A673 (cell line): ENCODE results near the gene CCDC198.

Experiments used
- EZH2 ChIP-seq: fragments of 200-600 bp; sonication (generic); IDR thresholded peaks from 2 replicates; pipeline ENCODE4 v1.6.1; 2017; ENCODE audit warnings: borderline replicate concordance, low read depth, mild to moderate bottlenecking, mixed read lengths, antibody characterized with exemption, low read length; ENCODE audit not compliant: poor library complexity, severe bottlenecking
- TF ChIP-seq, protein P1 (sequence below): fragments of 300-800, 200-600 bp; sonication (generic); conservative IDR thresholded peaks from 2 replicates; pipeline ENCODE4 v1.5.1; 2017; ENCODE audit warnings: low read depth, mild to moderate bottlenecking, antibody characterized with exemption, low read length, moderate library complexity, mixed read lengths

DNA sequence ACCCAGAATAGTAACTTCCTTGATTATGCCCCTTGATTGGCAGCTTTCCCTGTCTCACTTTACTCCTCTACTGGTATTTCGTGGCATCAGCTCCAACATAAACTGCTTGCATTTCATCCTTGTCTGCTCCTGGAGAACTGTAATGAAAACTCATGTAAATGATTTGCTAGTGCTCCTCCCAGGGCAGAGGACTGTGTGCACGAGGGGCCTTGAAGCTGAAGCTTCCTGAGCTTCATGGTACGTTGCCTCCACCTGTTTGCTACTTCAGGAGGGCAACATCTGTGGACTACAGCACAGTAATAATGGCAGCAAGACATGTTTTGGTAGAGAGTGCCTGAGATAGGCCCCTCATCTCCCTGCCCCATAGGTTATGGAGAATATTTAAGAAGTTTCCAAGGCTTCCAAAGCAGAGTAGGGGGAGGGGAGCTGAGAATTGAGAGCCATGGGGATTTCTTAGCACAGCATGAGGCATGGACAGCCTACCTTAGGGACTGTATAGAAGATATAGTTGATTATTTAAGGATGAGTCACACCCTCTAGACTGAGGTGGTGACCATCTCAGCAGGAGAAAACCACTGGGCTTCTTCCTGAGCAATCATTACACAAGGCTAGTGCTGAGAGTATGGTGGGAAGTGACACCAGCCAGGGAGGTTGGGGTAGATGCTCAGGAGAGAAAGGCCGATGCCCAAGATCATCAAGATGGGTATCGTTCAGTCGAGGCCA lies 29.5 kb downstream of the CCDC198 start:
- TF ChIP-seq, protein P1, sequence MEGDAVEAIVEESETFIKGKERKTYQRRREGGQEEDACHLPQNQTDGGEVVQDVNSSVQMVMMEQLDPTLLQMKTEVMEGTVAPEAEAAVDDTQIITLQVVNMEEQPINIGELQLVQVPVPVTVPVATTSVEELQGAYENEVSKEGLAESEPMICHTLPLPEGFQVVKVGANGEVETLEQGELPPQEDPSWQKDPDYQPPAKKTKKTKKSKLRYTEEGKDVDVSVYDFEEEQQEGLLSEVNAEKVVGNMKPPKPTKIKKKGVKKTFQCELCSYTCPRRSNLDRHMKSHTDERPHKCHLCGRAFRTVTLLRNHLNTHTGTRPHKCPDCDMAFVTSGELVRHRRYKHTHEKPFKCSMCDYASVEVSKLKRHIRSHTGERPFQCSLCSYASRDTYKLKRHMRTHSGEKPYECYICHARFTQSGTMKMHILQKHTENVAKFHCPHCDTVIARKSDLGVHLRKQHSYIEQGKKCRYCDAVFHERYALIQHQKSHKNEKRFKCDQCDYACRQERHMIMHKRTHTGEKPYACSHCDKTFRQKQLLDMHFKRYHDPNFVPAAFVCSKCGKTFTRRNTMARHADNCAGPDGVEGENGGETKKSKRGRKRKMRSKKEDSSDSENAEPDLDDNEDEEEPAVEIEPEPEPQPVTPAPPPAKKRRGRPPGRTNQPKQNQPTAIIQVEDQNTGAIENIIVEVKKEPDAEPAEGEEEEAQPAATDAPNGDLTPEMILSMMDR = no peak
- no peak for TF ChIP-seq EZH2
